ENCODE results near the gene CLEC16A. TPM values are rescaled to one million over a fixed set of nuclear protein-coding genes. Genes with fewer than 3 reads are reported as not detected.

Gene CLEC16A
- total and polyA plus RNA-seq, 9 of the 15 experiments (the other 6 are each of a cell fraction or from before 2014, with no cell fraction given) = 1.00 to 22.3 (median 10.0) TPM

DNA sequence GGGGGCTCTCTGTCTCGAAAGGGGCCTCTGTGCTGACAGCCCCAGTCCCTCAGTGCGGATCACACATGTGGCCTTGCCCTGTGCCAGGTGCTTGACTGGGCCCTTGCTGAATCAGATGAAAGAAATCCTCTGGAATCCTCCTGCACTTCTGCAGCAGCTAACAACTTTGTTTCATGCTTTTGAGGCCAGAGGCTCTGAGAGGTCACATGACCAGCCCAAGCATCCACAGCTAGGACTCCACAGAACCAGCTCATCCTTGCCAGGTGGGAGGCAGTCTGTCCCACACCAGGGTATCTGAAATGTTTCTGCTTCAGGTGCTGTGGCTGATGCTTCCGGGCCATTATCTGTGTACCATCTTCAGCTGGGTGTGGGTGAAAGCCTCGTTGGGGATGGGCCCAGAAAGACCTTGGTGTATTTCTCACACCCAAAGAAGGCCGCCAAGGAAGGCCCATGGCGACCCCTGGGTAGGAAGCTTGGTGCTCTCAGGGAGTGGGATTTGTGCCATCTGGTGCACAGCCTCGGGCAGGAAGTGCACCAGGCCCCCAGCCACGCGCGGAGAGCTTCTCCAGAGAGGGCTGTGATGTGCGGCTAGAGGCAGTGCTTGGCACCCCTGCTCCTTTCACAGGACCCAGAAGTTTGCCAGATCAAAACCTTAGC lies 143.8 kb downstream of the CLEC16A start:
- Histone ChIP-seq H3K4me3 (no peak overlapping the region), H3K4me1 (replicated peaks in 1 of 2; ENCODE audit: control insufficient read depth in 2 of 2, insufficient read depth in 2 of 2, low read length in 2 of 2) (peaks cover 31 to 33% of the 10 kb centered on the region in 2 experiments), H3K27me3 (ENCODE audit: control insufficient read depth in 2 of 2, insufficient read depth in 2 of 2, low read length in 2 of 2) (no peaks in the 10 kb centered on the region), H3K36me3 (ENCODE audit: control insufficient read depth, insufficient read depth, low read length) (peaks cover 9% of the 10 kb centered on the region; the same call in 2 of the 3 replicates), H3K79me2 (ENCODE audit: control insufficient read depth, insufficient read depth, low read length) (no peaks in the 10 kb centered on the region), H3K9me3 (replicated peaks; ENCODE audit: control insufficient read depth, insufficient read depth, low read depth, low read length) (no peaks in the 10 kb centered on the region), H3K4me2 (ENCODE audit: insufficient read depth, low read length) (no peak overlapping the region), H3K9me1 (ENCODE audit: control insufficient read depth, insufficient read depth, low read length) (no peaks in the 10 kb centered on the region), H3K27ac (ENCODE audit: extremely low read depth, low read depth, low read length) (no peak overlapping the region), H2AFZ (ENCODE audit: low read depth, low read length) (no peak overlapping the region), H3K9ac (ENCODE audit: insufficient read depth in 1 of 2, low read depth in 2 of 2, low read length in 2 of 2) (peak overlapping the region in 1 of 2 experiments; percentile 73; a peak in 2 of 4 replicates), H4K20me1 (replicated peaks; ENCODE audit: control insufficient read depth, insufficient read depth, low read length) (peaks cover 3% of the 10 kb centered on the region; the same call in 1 of the 2 replicates)
- CTCF ChIA-PET (ENCODE audit: low intra/inter-chr PET ratio) = no interaction called here
- FAIRE-seq (no peak), ATAC-seq (no peak), DNase-seq (ENCODE audit: extremely low read depth in 1 of 4, low spot score in 3 of 4) (no peak)
- in situ Hi-C loops (cut with MboI) (no loop called here), intact Hi-C loops (cut with micrococcal nuclease) (no loop called here)
- POLR2A ChIA-PET = interaction anchor here (0.6 to 1.8 kb wide), 4 partner anchors 9 to 485 kb away, joined by 3 to 7 read pairs (median 4); no protein-coding TSS in a partner anchor
- 79% methylated on average over 11 of the region's 11 CpGs for WGBS (ENCODE audit: insufficient coverage, low coverage, missing lambda C conversion rate)
- BruUV-seq (replicated peaks) = no TSS peak
- TF ChIP-seq FIP1L1 (IDR thresholded peaks at IDR 0.05; ENCODE audit: low read depth, low read length, poor library complexity, severe bottlenecking) = no peak
- no peak for TF ChIP-seq ZMIZ1 (IDR thresholded peaks at IDR 0.05; ENCODE audit: low read depth in 2 of 2, low read length in 2 of 2)
- TF ChIP-seq, protein P1, sequence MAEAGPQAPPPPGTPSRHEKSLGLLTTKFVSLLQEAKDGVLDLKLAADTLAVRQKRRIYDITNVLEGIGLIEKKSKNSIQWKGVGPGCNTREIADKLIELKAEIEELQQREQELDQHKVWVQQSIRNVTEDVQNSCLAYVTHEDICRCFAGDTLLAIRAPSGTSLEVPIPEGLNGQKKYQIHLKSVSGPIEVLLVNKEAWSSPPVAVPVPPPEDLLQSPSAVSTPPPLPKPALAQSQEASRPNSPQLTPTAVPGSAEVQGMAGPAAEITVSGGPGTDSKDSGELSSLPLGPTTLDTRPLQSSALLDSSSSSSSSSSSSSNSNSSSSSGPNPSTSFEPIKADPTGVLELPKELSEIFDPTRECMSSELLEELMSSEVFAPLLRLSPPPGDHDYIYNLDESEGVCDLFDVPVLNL (CRISPR knock-in tag; IDR thresholded peaks at IDR 0.05; ENCODE audit: low read depth) = no peak
- TF ChIP-seq AFF4 (CRISPR knock-in tag; IDR thresholded peaks at IDR 0.05) = no peak
- TF ChIP-seq ARHGAP35 (IDR thresholded peaks at IDR 0.05; ENCODE audit: partially characterized antibody) = no peak
- TF ChIP-seq, protein P2, sequence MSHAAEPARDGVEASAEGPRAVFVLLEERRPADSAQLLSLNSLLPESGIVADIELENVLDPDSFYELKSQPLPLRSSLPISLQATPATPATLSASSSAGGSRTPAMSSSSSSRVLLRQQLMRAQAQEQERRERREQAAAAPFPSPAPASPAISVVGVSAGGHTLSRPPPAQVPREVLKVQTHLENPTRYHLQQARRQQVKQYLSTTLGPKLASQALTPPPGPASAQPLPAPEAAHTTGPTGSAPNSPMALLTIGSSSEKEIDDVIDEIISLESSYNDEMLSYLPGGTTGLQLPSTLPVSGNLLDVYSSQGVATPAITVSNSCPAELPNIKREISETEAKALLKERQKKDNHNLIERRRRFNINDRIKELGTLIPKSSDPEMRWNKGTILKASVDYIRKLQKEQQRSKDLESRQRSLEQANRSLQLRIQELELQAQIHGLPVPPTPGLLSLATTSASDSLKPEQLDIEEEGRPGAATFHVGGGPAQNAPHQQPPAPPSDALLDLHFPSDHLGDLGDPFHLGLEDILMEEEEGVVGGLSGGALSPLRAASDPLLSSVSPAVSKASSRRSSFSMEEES (CRISPR knock-in tag; IDR thresholded peaks at IDR 0.05) = peak; percentile 92
- TF ChIP-seq WHSC1 (IDR thresholded peaks at IDR 0.05; ENCODE audit: low read length) = no peak
- peak; percentile 46; the same call in 1 of the 2 replicates for TF ChIP-seq USF1 (CRISPR knock-in tag; IDR thresholded peaks at IDR 0.05)
- TF ChIP-seq L3MBTL2 (IDR thresholded peaks at IDR 0.05) = no peak

Measured in K562 (cell line).